CD8-positive, alpha-beta memory T cell (primary cell): ENCODE data around the gene ETV6. TPM values are rescaled to one million over a fixed set of nuclear protein-coding genes. Genes with fewer than 3 reads are reported as not detected.

Experiments
- CTCF ChIA-PET: fragments of 350-600 bp; sonication (Branson Sonifier 250); formaldehyde crosslinking; loops from one replicate; lab custom pipeline; 2021; ENCODE audit warnings: antibody characterized with exemption; lab: Charles Lee
- POLR2A ChIA-PET: fragments of 350-600 bp; sonication (Branson Sonifier 250); formaldehyde crosslinking; loops from one replicate; lab custom pipeline; 2021; ENCODE audit warnings: antibody characterized with exemption; lab: Charles Lee
- DNase-seq, 5 donors: peaks; one replicate each; pipeline versions ENCODE4 v3.0.0 to v3.0.0-alpha.2; 2020 to 2022; ENCODE audit warnings: mixed read lengths in 1 of 5
- H3K27ac ChIP-seq: one replicate; pipeline ENCODE4 v1.7.0; 2013; ENCODE audit warnings: low read depth, mild to moderate bottlenecking, low read length, moderate library complexity
- H3K27me3 ChIP-seq: 2 replicates; pipeline ENCODE4 v1.7.0; 2013; ENCODE audit warnings: low read length, mild to moderate bottlenecking; ENCODE audit not compliant: insufficient read depth, poor library complexity, severe bottlenecking
- H3K36me3 ChIP-seq: 2 replicates; pipeline ENCODE4 v1.7.0; 2013; ENCODE audit warnings: mild to moderate bottlenecking, low read length, moderate library complexity; ENCODE audit not compliant: insufficient read depth
- H3K4me1 ChIP-seq: 2 replicates; pipeline ENCODE4 v1.7.0; 2013; ENCODE audit warnings: mild to moderate bottlenecking, low read length, moderate library complexity; ENCODE audit not compliant: insufficient read depth
- H3K4me3 ChIP-seq: 2 replicates; pipeline ENCODE4 v1.7.0; 2013; ENCODE audit warnings: mild to moderate bottlenecking, low read length
- H3K9me3 ChIP-seq: 2 replicates; pipeline ENCODE4 v1.7.0; 2013; ENCODE audit warnings: mild to moderate bottlenecking, low read length
- H3K27ac Mint-ChIP-seq, 8 donors: one replicate each; pipeline ENCODE4 v1.8.0; 2020 to 2021; ENCODE audit warnings: mixed read lengths in 8 of 8, mild to moderate bottlenecking in 6 of 8, inconsistent platforms in 3 of 8, moderate library complexity in 3 of 8
- H3K27me3 Mint-ChIP-seq, 2 donors: one replicate each; pipeline ENCODE4 v1.8.0; 2020 to 2021; ENCODE audit warnings: mixed read lengths in 2 of 2, mild to moderate bottlenecking in 1 of 2, moderate library complexity in 1 of 2
- H3K36me3 Mint-ChIP-seq, 3 donors: one replicate each; pipeline ENCODE4 v1.8.0; 2020 to 2021; ENCODE audit warnings: mixed read lengths in 3 of 3, inconsistent platforms in 1 of 3, mild to moderate bottlenecking in 1 of 3
- H3K4me1 Mint-ChIP-seq, 3 donors: one replicate each; pipeline ENCODE4 v1.8.0; 2020 to 2021; ENCODE audit warnings: mixed read lengths in 3 of 3, inconsistent platforms in 1 of 3, mild to moderate bottlenecking in 1 of 3
- H3K4me3 Mint-ChIP-seq, 7 donors: one replicate each; pipeline ENCODE4 v1.8.0; 2020 to 2021; ENCODE audit warnings: mixed read lengths in 7 of 7, mild to moderate bottlenecking in 6 of 7, moderate library complexity in 4 of 7, inconsistent platforms in 2 of 7
- H3K9me3 Mint-ChIP-seq, 5 donors: one replicate each; pipeline ENCODE4 v1.8.0; 2020 to 2022; ENCODE audit warnings: mixed read lengths in 5 of 5, mild to moderate bottlenecking in 3 of 5, moderate library complexity in 2 of 5, inconsistent platforms in 1 of 5
- polyA plus RNA-seq: library from polyadenylated mRNA; unstranded; fragments of 300-500 nt; fragmentation: Illumina TruSeq; gene quantifications from one replicate; pipeline ENCODE4 v1.2.3, GENCODE V29; 2021
- total RNA-seq, 2 experiments: library from RNA; stranded (reverse); gene quantifications; one replicate each; pipeline ENCODE4 v1.2.3, GENCODE V29; 2021

ETV6 gene
- total and polyA plus RNA-seq, 3 experiments from 2014 or later, result 6.0 to 51.5 (median 49.3) TPM

- Histone ChIP-seq H3K27me3 (no peaks in the 10 kb centered on the region), H3K36me3 (no peaks in the 10 kb centered on the region), H3K9me3 (no peaks in the 10 kb centered on the region), H3K4me3 (no peak overlapping the region), H3K27ac (no peak overlapping the region), H3K4me1 (peaks cover 17% of the 10 kb centered on the region)
- no peaks in the 10 kb centered on the region for H3K9me3 Mint-ChIP-seq
- H3K27ac Mint-ChIP-seq, result no peak overlapping the region
- H3K4me3 Mint-ChIP-seq, result no peak overlapping the region
- CTCF ChIA-PET, result no interaction called here
- H3K27me3 Mint-ChIP-seq, result no peaks in the 10 kb centered on the region
- POLR2A ChIA-PET, result no interaction called here
- H3K4me1 Mint-ChIP-seq, result peaks cover 26 to 60% (median 40%) of the 10 kb centered on the region in 3 donors
- DNase-seq, result no peak
- peaks cover 0 to 21% (median 12%) of the 10 kb centered on the region in 3 donors for H3K36me3 Mint-ChIP-seq
These were observed 122.5 kb downstream of the ETV6 start for GRCh38 chr12:11771895-11772502.

- H3K4me3 ChIP-seq, result no peak overlapping the region
- no peaks in the 10 kb centered on the region for H3K9me3 ChIP-seq
- Mint-ChIP-seq H3K27me3 (no peaks in the 10 kb centered on the region), H3K36me3 (peaks cover 0 to 27% (median 12%) of the 10 kb centered on the region in 3 donors), H3K4me1 (peaks cover 19 to 54% (median 31%) of the 10 kb centered on the region in 3 donors), H3K9me3 (no peaks in the 10 kb centered on the region), H3K4me3 (no peak overlapping the region), H3K27ac (peak overlapping the region in 2 of 8 donors; percentile 19 to 61)
- POLR2A ChIA-PET, result no interaction called here
- H3K27me3 ChIP-seq, result no peaks in the 10 kb centered on the region
- H3K36me3 ChIP-seq, result no peaks in the 10 kb centered on the region
- no peak overlapping the region for H3K27ac ChIP-seq
- H3K4me1 ChIP-seq, result peaks cover 17% of the 10 kb centered on the region
- CTCF ChIA-PET, result no interaction called here
- no peak for DNase-seq
These were observed 124.6 kb downstream of the ETV6 start for GRCh38 chr12:11773889-11774677.

- no peak for DNase-seq
- peaks cover 16% of the 10 kb centered on the region for H3K4me1 ChIP-seq
- no peak overlapping the region for H3K4me3 Mint-ChIP-seq
- no peaks in the 10 kb centered on the region for H3K9me3 ChIP-seq
- H3K27me3 ChIP-seq, result no peaks in the 10 kb centered on the region
- peaks cover 13 to 48% (median 24%) of the 10 kb centered on the region in 3 donors for H3K4me1 Mint-ChIP-seq
- no peaks in the 10 kb centered on the region for H3K9me3 Mint-ChIP-seq
- no peaks in the 10 kb centered on the region for H3K27me3 Mint-ChIP-seq
- H3K27ac Mint-ChIP-seq, result peak overlapping the region in 1 of 8 donors; percentile 55
- ChIA-PET POLR2A (no interaction called here), CTCF (no interaction called here)
- H3K36me3 ChIP-seq, result no peaks in the 10 kb centered on the region
- no peak overlapping the region for H3K27ac ChIP-seq
- peaks cover 0 to 26% (median 12%) of the 10 kb centered on the region in 3 donors for H3K36me3 Mint-ChIP-seq
- H3K4me3 ChIP-seq, result no peak overlapping the region
These were observed 125.3 kb downstream of the ETV6 start for GRCh38 chr12:11774821-11775220.

- Histone ChIP-seq H3K4me3 (no peak overlapping the region), H3K27ac (no peak overlapping the region), H3K4me1 (peaks cover 5% of the 10 kb centered on the region), H3K27me3 (no peaks in the 10 kb centered on the region), H3K9me3 (no peaks in the 10 kb centered on the region), H3K36me3 (no peaks in the 10 kb centered on the region)
- Mint-ChIP-seq H3K27me3 (no peaks in the 10 kb centered on the region), H3K27ac (no peak overlapping the region), H3K4me3 (no peak overlapping the region), H3K4me1 (peaks cover 9 to 44% (median 15%) of the 10 kb centered on the region in 3 donors), H3K9me3 (no peaks in the 10 kb centered on the region), H3K36me3 (peaks cover 0 to 23% (median 12%) of the 10 kb centered on the region in 3 donors)
- DNase-seq, result no peak
- POLR2A ChIA-PET, result no interaction called here
- CTCF ChIA-PET, result no interaction called here
These were observed 126.8 kb downstream of the ETV6 start for GRCh38 chr12:11776316-11776715.

- DNase-seq, result no peak
- CTCF ChIA-PET, result no interaction called here
- H3K9me3 Mint-ChIP-seq, result no peaks in the 10 kb centered on the region
- peaks cover 0 to 21% (median 12%) of the 10 kb centered on the region in 3 donors for H3K36me3 Mint-ChIP-seq
- Histone ChIP-seq H3K4me1 (no peaks in the 10 kb centered on the region), H3K36me3 (no peaks in the 10 kb centered on the region), H3K27me3 (no peaks in the 10 kb centered on the region), H3K27ac (no peak overlapping the region), H3K9me3 (no peaks in the 10 kb centered on the region), H3K4me3 (no peak overlapping the region)
- POLR2A ChIA-PET, result no interaction called here
- H3K4me1 Mint-ChIP-seq, result peaks cover 7 to 43% (median 10%) of the 10 kb centered on the region in 3 donors
- H3K4me3 Mint-ChIP-seq, result no peak overlapping the region
- peak overlapping the region in 2 of 8 donors; percentile 50 to 87 for H3K27ac Mint-ChIP-seq
- no peaks in the 10 kb centered on the region for H3K27me3 Mint-ChIP-seq
These were observed 128.0 kb downstream of the ETV6 start for GRCh38 chr12:11777451-11777850.

GRCh38 chr12:11777962-11778361, 128.5 kb downstream of the ETV6 start:
- no peak for DNase-seq
- Mint-ChIP-seq H3K9me3 (no peaks in the 10 kb centered on the region), H3K27me3 (no peaks in the 10 kb centered on the region), H3K4me3 (no peak overlapping the region), H3K4me1 (peaks cover 10 to 47% (median 12%) of the 10 kb centered on the region in 3 donors), H3K27ac (peak overlapping the region in 3 of 8 donors; percentile 33 to 87 (median 68)), H3K36me3 (peaks cover 0 to 21% (median 15%) of the 10 kb centered on the region in 3 donors)
- no peak overlapping the region for H3K27ac ChIP-seq
- ChIA-PET CTCF (no interaction called here), POLR2A (no interaction called here)
- no peaks in the 10 kb centered on the region for H3K36me3 ChIP-seq
- no peaks in the 10 kb centered on the region for H3K9me3 ChIP-seq
- H3K27me3 ChIP-seq, result no peaks in the 10 kb centered on the region
- H3K4me3 ChIP-seq, result no peak overlapping the region
- no peaks in the 10 kb centered on the region for H3K4me1 ChIP-seq

GRCh38 chr12:11778713-11779685, 129.5 kb downstream of the ETV6 start:
- no peak overlapping the region for H3K4me3 Mint-ChIP-seq
- POLR2A ChIA-PET, result no interaction called here

More at GRCh38 chr12:11778713-11779685, 129.5 kb downstream of the ETV6 start:
- H3K36me3 Mint-ChIP-seq, result peaks cover 3 to 18% (median 13%) of the 10 kb centered on the region in 3 donors
- Histone ChIP-seq H3K4me3 (no peak overlapping the region), H3K27me3 (no peaks in the 10 kb centered on the region), H3K36me3 (no peaks in the 10 kb centered on the region), H3K27ac (no peak overlapping the region), H3K9me3 (no peaks in the 10 kb centered on the region), H3K4me1 (no peaks in the 10 kb centered on the region)
- H3K27me3 Mint-ChIP-seq, result no peaks in the 10 kb centered on the region
- no peak for DNase-seq
- peaks cover 14 to 44% (median 20%) of the 10 kb centered on the region in 3 donors for H3K4me1 Mint-ChIP-seq
- no peaks in the 10 kb centered on the region for H3K9me3 Mint-ChIP-seq
- CTCF ChIA-PET, result no interaction called here
- H3K27ac Mint-ChIP-seq, result no peak overlapping the region
